Activated T-helper 1 cell treated with anti-CD3 and anti-CD28 coated beads, Interleukin-12 subunit alpha, Interleukin-12 subunit beta, Interleukin-2, Interleukin-4 antibody, amounts not matched to agents 30 ng/mL and 10 ng/mL and 1 ng/mL, durations not matched to agents 14 hours and 24 hours and 36 hours (primary cell): ENCODE measurements around the gene MYL7. TPM values are rescaled to one million over a fixed set of nuclear protein-coding genes. Genes with fewer than 3 reads are reported as not detected.
A peak's percentile ranks its signal among the peaks of the same experiment; 100 is the strongest.

Source experiments
- DNase-seq: peaks from one replicate; pipeline ENCODE4 v3.0.0; 2021; ENCODE audit warnings: low spot score
- H3K27ac Mint-ChIP-seq: one replicate; pipeline ENCODE4 v1.8.0; 2021; ENCODE audit warnings: mild to moderate bottlenecking, mixed read lengths
- H3K27me3 Mint-ChIP-seq: one replicate; pipeline ENCODE4 v1.8.0; 2022; ENCODE audit warnings: mild to moderate bottlenecking, moderate library complexity, mixed read lengths; ENCODE audit not compliant: insufficient read depth
- H3K36me3 Mint-ChIP-seq: one replicate; pipeline ENCODE4 v1.8.0; 2021; ENCODE audit warnings: low read depth, mixed read lengths
- H3K4me1 Mint-ChIP-seq: one replicate; pipeline ENCODE4 v1.8.0; 2021; ENCODE audit warnings: low read depth, mixed read lengths
- H3K4me3 Mint-ChIP-seq: one replicate; pipeline ENCODE4 v1.8.0; 2021; ENCODE audit warnings: mild to moderate bottlenecking, moderate library complexity, mixed read lengths
- H3K9me3 Mint-ChIP-seq: one replicate; pipeline ENCODE4 v1.8.0; 2021; ENCODE audit warnings: mixed read lengths
- intact Hi-C: fragments of 100-400 bp; cut with micrococcal nuclease; formaldehyde crosslinking; loops from one replicate; pipeline ENCODE4 v1.15.1; 2024
- total RNA-seq: library from RNA; stranded (reverse); gene quantifications from 2 replicates; pipeline ENCODE4 v1.2.3, GENCODE V29; 2022

Gene MYL7
- total RNA-seq, 1 donor from 2014 or later, result not detected

DNA sequence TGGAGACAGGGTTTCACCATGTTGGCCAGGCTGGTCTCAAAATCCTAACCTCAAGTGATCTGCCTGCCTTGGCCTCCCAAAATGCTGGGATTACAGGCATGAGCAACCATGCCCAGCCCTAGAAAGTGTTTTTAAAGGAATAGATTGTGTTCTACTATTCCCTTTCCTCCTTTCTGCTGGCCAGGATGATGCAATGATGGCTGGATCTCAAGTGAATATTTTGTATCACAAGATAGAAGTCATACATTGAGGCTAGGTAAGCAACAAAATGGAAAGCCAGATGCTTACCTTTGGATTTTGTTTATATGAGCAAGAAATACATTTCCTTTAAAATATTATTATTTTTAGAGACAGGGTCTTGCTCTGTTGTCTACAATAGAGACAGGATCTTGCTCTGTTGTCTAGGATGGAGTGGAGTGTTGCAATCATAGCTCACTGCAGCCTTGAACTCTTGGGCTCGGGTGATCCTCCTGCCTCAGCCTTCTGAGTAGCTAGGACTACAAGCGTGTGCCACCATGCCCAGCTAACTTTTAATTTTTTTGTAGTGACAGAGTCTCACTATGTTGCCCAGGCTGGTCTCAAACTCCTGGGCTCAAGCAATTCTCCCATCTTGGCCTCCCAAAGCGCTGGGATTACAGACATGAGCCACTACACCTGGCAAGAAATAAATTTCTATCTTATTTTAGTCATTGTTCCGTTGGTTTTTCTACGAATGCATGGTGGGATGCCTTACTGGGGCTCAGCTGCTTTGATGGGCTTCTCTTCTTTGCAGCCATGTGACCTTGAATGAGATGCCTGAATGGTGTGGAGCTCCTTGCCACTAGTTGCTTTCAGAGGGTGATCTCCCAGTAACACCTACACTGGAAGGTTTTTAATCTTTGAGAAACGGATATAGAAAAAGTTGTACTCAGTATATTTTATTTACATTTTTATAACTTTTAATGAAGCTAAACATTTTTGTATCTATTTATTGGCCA, 42.8 kb downstream of the MYL7 start:
- no peak for DNase-seq
- Mint-ChIP-seq H3K27ac (no peak overlapping the region), H3K36me3 (no peaks in the 10 kb centered on the region), H3K27me3 (peaks cover 11% of the 10 kb centered on the region), H3K4me1 (peaks cover 18% of the 10 kb centered on the region), H3K9me3 (no peaks in the 10 kb centered on the region), H3K4me3 (no peak overlapping the region)
- intact Hi-C loops, result no loop called here

DNA sequence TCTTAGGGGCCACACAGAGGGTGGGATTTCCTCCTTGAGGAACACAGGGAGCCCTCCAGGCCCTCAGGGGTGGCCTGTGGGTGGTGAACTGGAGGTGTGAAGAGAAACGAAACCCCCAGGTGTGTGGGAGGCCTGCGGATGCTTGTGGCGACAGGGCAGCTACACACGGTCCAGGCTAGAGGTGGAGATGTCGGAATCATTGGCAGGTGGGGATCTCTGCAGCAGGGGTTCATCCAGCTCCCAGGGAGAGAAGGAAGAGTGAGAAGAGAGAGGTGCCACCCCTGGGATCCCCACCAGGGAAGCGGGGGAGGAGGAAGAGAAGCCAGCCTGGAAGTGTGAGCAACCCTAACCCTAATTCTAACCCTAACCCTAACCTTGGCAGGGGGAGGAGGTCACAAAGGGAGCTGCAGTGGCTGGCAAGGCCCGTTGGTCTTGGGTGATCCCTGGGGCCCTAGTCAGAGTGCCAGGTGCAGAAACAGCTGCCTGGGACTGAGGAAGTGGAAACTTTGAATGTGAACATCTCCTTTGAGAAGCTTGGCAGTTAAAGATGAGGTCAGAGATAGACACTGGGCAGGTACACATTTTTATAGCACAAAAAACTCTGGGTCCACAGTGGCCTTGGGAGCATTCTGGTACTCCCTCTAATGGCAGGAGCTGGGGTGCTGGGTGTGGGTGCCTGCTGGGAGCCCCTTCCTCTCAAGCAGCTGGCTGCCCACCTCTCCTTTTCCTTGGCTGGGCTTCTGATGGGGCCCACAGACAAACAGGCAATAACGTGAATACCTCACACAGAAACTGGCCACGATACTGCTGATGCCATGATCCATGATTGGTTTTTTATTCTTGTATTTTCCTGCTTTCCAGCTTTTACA, 43.8 kb downstream of the MYL7 start:
- DNase-seq, result no peak
- H3K9me3 Mint-ChIP-seq, result no peaks in the 10 kb centered on the region
- no peak overlapping the region for H3K4me3 Mint-ChIP-seq
- peak overlapping the region; percentile 75 for H3K27ac Mint-ChIP-seq
- H3K27me3 Mint-ChIP-seq, result peaks cover 5% of the 10 kb centered on the region
- intact Hi-C loops, result loop anchor here (2.0 kb wide), 1 partner anchor 14 kb away; the partner anchor contains the start of gene POLM
- no peaks in the 10 kb centered on the region for H3K36me3 Mint-ChIP-seq
- peaks cover 18% of the 10 kb centered on the region for H3K4me1 Mint-ChIP-seq

DNA sequence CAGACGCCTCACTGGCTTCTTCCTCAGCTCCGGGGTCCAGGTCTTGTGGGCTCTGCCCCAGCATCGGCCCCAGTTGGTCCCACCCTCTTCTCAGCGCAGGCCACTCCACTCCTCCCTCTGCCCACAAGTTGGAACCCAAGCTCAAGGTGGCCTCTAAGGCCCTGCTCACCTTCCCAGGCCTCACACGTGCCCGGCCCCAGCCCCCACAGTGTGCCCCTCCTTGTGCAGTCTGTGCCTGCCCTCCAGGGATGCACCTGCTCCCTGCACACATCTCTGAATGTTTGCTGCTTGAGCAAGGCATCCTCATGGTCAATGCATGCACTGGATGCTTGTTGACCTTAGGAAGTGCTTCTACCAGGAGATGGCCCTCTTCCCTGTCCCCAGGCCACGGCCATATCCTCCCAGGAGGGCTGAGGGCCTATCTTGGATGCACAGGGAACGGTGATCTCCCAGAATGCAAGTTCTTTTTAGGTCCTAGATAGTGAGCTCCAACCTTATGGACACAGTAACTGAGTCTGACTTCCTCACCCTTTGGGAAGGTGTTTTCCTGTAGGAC, 44.7 kb downstream of the MYL7 start:
- Mint-ChIP-seq H3K27me3 (peaks cover 2% of the 10 kb centered on the region), H3K9me3 (no peaks in the 10 kb centered on the region), H3K36me3 (no peaks in the 10 kb centered on the region), H3K4me3 (no peak overlapping the region), H3K4me1 (peaks cover 18% of the 10 kb centered on the region), H3K27ac (peak overlapping the region; percentile 40)
- intact Hi-C loops, result loop anchor here (2.0 kb wide), 1 partner anchor 14 kb away; the partner anchor contains the start of gene POLM
- no peak for DNase-seq

DNA sequence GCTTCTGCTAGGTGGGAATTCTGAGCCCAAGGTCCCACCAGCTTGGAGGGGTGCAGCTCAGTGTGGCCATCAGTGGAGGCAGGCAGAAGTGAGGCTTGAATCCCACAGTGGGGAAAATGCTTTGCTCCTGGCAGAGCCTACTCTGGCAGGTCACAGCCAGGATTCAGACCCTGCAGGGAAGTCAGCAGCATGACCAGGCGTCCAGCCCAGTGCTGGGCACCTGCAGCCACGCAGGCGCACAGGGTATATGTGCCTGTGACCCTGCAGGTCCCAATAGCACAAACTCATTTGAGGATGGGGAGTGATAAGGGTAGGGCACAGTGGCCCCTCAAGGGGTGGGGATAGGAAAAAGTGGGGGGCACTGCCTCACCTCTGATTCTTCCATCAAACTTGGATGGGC, 45.4 kb downstream of the MYL7 start:
- H3K4me3 Mint-ChIP-seq, result no peak overlapping the region
- H3K9me3 Mint-ChIP-seq, result no peaks in the 10 kb centered on the region
- DNase-seq, result no peak
- H3K36me3 Mint-ChIP-seq, result no peaks in the 10 kb centered on the region
- peaks cover 2% of the 10 kb centered on the region for H3K27me3 Mint-ChIP-seq
- no peak overlapping the region for H3K27ac Mint-ChIP-seq
- peaks cover 18% of the 10 kb centered on the region for H3K4me1 Mint-ChIP-seq
- intact Hi-C loops, result loop anchor here (2.0 kb wide), 1 partner anchor 13 kb away; the partner anchor contains the start of gene POLM

DNA sequence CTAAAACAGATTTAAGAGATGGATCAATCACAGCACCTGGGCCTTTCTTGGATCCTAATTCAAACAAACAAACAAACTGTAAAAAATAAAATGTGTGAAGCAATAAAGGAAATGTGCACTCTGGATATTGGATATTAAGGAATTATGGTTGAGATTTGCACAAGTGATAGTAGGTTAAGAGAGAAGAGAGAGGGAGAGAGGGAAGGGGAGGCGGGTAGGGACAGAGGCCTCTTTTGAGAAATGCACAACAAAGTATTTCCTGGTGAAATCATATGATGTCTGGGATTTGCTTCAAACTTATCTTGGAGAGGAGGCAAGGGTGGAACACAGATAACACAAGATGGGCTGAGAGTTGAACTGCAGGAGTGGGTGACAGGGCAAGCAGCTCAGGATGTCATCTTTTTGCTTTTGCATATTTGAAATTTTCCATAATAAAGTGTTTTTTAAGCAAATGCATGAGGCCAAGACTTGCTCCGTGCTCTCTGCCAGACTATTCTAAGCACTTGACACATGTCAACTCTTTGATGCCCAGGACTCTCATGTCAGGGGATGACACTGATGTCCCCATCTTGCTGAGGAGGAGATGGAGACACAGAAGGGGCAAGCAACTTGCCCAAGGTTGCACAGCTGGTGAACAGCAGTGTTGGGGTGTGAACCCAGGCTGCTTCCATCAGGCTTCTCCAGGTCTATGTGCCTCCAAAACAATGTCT, 46.1 kb downstream of the MYL7 start:
- H3K4me1 Mint-ChIP-seq, result peaks cover 18% of the 10 kb centered on the region
- H3K27me3 Mint-ChIP-seq, result peaks cover 2% of the 10 kb centered on the region
- DNase-seq, result no peak
- H3K27ac Mint-ChIP-seq, result no peak overlapping the region
- no peaks in the 10 kb centered on the region for H3K9me3 Mint-ChIP-seq
- intact Hi-C loops, result no loop called here
- H3K4me3 Mint-ChIP-seq, result no peak overlapping the region
- no peaks in the 10 kb centered on the region for H3K36me3 Mint-ChIP-seq

DNA sequence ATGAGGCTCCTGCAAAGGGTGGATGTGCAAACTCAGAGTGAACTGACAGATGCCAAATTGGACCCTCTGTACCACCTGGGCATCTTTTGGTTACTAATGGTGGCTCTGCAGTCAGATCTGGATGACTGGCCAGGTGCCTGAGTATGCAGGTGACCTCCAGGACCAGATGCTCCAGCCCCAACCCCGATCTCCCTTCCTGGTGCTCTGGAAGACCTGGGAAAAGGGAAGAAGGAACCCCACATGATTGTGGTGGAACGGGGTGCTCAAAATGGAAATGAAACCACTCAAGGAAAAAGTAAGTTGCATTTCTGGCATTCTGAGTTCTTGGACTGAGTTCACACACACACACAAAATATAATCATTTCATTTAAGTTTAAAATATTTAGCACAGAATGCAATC, 46.8 kb downstream of the MYL7 start:
- Mint-ChIP-seq H3K4me3 (no peak overlapping the region), H3K27ac (no peak overlapping the region)
- intact Hi-C loops, result no loop called here

DNA sequence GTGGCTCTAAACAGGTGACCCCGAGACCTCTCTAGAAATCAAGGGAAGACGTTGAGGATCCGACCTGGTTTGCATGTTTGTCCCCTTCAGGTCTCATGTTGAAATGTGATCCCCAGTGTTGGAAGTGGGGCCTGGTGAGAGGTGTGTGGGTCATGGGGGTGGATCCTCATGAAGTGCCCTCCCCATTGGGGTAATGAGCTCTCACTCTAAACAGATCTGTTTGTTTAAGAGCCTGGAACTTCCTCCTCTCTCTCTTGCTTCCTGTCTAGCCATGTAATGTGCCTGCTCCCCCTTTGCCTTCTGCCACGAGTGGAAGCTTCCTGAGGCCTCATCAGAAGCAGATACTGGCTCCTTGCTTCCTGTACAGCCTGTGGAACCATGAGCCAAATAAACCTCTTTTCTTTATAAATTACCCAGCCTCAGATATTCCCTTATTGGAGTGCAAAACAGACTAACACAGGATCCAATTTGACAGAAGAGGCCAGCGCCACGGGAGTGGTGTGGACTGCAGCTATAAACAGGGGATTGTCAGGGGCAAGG, 48.0 kb downstream of the MYL7 start:
- Mint-ChIP-seq H3K36me3 (no peaks in the 10 kb centered on the region), H3K27me3 (peaks cover 2% of the 10 kb centered on the region), H3K9me3 (no peaks in the 10 kb centered on the region), H3K4me3 (no peak overlapping the region), H3K27ac (no peak overlapping the region), H3K4me1 (peaks cover 18% of the 10 kb centered on the region)
- intact Hi-C loops, result no loop called here
- no peak for DNase-seq

More for the DNA sequence above, 46.8 kb downstream of the MYL7 start:
- DNase-seq, result no peak
- H3K9me3 Mint-ChIP-seq, result no peaks in the 10 kb centered on the region
- peaks cover 18% of the 10 kb centered on the region for H3K4me1 Mint-ChIP-seq
- H3K27me3 Mint-ChIP-seq, result peaks cover 2% of the 10 kb centered on the region
- H3K36me3 Mint-ChIP-seq, result no peaks in the 10 kb centered on the region

Other genes starting within 250 kb of the MYL7 start
- 32.2 and 34.4 TPM in 2 replicates for gene URGCP, start 234.7 kb downstream of the MYL7 start, total RNA-seq
- 15.3 and 17.7 TPM in 2 replicates for gene UBE2D4, start 214.9 kb downstream of the MYL7 start, total RNA-seq
- gene SPDYE1, start 143.4 kb downstream of the MYL7 start, total RNA-seq, result not detected in 2 replicates
- gene DBNL, start 96.6 kb downstream of the MYL7 start, total RNA-seq, result 140 TPM in 2 replicates
- gene PGAM2, start 75.8 kb downstream of the MYL7 start, total RNA-seq, result 0.42 and 0.78 TPM in 2 replicates
- gene POLM, start 58.8 kb downstream of the MYL7 start, total RNA-seq, result 36.9 and 41.7 TPM in 2 replicates
- 17.0 and 17.2 TPM in 2 replicates for gene AEBP1, start 37.0 kb downstream of the MYL7 start, total RNA-seq
- gene POLD2, start 17.8 kb downstream of the MYL7 start, total RNA-seq, result 234 and 250 TPM in 2 replicates
- 1.9 and 2.4 TPM in 2 replicates for gene GCK, start 48.1 kb upstream of the MYL7 start, total RNA-seq
- gene YKT6, start 59.6 kb upstream of the MYL7 start, total RNA-seq, result 91.8 and 92.1 TPM in 2 replicates
- 0.47 and 0.76 TPM in 2 replicates for gene CAMK2B, start 184.3 kb upstream of the MYL7 start, total RNA-seq